ENCODE data around the gene LRRIQ4.

The LRRIQ4 gene

DNA sequence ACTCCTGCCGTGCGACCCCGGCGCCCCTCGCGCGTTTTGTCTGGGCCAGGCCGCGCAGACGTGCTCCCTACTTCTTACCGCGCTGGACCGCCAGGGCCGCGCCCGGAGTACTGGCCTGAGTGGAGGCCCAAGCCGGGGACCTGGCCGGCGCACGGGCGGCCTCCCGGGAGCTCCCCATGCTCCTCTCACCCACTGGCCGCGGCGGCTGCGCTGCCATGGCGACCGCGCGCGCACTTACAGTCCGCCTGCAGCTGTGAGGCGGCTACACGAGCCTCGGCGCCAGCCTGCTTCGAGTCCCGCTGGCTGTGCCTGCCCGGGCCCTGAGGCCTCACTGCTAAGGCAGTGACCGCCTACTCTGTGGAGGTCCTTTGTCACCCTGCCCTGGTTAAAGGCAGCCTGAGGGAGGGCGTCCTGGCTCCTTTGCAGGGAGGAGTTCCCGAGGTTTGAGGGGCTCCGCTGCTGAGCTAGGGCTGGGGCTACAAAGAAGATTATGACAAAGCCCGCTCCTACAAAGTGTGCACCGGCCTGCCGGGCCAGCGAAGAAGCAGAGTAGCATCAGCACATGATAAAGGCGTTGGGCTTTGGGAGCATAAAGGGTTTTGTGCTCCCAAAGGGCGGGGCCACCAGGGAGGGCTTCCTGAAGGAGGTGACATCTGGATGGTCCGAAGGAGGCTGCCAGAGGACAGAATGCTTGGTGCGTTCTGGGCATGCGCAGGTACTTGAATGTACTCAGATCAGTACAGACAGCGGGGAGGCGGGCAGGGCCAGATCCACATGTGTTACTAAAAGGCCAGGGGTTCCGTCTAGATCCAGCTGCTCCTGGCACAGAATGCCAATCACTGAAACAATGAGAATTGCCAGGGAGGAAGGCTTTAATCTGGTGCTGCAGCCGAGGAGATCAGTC is at the start of gene LRRIQ4, which contains the start of gene LRRC34:
LRRIQ4 (plus strand) TSS at position 539 of the 904 bp plus-strand sequence. CDS start 9,052 bp downstream, outside the sequence.
LRRC34 (minus strand) TSS at position 573 of the 904 bp plus-strand sequence; CDS start at position 217, 356 bp downstream.
- peak; percentile 86 for DNase-seq

DNA sequence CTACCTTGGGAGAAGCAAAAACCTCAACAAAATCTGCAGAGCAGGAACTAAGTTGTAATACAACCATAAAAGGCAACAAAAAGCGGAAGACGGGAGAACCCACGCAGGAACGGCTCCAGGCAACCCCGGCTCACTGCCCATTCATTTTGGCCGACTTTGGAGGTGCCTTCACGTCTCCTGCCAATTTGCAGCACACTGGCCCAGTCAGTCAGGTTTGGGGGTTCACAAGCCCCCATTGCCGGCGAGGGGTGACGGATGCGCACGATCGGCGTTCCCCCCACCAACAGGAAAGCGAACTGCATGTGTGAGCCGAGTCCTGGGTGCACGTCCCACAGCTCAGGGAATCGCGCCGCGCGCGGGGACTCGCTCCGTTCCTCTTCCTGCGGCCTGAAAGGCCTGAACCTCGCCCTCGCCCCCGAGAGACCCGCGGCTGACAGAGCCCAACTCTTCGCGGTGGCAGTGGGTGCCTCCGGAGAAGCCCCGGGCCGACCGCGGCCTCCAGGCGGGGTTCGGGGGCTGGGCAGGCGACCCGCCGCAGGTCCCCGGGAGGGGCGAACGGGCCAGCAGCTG is 48.3 kb upstream of the LRRIQ4 start:
- DNase-seq = no peak

DNA sequence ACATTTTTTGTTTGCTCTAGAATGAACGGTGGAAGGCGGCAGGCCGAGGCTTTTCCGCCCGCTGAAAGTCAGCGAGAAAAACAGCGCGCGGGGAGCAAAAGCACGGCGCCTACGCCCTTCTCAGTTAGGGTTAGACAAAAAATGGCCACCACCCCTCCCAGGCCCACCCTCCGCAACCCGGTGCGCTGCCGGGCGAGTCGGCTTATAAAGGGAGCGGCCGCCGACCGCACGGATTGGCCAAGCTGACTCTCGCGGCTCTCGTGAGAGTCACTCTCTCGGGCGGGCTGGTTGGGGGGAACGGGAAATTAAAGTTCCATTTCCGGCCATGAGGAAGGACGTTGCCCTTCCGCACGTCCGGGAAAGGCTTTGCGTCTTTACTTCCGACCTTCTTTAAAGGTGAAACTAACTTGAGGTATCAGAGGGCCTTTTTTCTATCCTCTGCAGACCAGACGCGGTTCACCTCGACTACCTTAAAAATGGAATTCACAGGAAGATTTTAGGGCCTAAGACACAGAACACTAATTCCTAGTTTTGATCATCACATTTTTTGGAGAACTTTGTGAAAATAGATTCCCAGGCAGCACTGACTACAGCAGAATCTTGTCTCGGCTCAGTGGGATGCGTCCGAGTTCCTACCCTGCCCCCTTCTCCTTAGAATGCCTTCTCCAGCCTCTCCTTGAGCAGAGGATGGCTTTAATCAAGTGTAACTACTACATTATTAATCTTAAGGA is 47.6 kb upstream of the LRRIQ4 start, which contains the start of gene TERC:
TERC (minus strand) TSS at position 179 of the 731 bp plus-strand sequence.
- DNase-seq = peak; percentile 93

DNA sequence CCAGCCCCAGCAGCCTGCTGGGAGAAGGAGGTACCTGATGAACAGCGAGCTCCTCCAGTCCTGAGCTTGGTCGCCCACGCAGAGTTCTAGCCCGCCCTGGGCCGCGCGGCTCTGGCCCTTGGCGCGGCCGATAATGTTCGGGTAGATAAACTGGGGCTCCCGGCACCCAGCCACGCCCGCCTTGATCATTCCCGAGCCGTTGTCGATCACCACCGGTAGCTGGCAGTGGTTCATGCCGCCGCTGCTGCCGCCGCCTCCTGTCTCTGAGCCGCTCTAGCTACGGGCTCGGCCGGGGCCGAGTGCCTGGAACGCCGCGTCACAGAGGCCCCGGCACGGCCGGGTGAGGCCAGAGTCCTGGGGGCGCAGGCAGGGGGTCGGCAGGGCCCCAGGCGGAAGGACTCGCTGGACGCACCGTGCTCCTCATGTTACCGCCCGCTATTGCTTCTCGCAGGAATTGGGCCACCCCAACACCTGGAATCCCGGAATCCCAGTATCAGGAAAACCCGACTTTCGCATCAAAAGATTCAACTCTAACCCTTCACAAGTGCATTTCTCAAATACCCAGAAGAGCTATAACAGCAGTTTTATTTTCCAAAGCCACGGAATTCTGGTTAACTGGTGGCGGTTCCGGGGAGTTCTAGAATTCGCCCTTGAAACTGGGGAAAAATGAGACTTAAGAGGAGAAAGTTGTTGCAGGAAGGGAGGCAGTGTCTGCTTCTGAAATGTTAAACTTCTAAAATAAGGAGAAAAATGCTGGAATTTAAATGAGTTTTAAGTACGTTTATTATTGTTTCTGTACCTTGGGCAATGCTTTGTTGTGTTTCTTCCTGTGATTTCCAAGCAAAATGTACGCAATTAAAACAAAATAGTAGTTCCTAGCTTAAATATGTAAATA is 43.1 kb upstream of the LRRIQ4 start, which contains the start of gene ACTRT3:
ACTRT3 (minus strand) TSS at position 275 of the 895 bp plus-strand sequence; CDS start at position 234, 41 bp downstream.
- DNase-seq = no peak

DNA sequence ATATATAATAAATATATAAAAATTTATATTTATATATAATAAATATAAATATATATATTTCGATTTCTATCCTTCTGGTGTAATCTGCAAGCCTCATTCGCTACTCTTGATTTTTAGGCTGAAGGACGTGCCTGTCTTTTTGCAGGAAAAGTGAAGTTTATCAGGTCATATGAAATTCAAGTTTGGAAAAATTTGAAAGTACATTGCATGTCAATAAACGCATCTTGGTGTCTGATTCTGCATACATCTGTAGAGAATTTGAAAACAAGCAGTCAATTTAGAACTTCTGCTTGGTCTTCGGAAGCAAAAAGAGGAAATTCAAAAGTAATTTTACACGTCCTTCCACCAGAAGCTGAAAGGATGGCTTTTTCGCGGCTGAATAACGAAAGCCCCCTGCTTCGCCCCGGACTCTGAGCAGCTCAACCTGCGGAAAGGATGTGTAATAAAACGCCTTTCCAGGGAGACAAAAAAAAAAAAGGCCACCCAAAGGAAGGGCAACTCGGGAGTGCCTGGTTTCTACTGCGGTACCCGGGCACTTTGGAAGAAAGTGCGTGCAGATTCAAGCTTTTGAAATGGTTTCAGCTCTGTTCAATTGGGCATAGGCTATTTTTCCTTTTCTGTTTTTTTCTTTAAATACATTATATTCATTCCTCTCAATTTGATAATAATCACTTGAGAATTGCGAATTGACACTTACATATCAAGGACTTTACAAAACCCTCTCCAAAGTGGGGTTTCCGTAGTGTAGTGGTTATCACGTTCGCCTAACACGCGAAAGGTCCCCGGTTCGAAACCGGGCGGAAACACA is 41.0 kb upstream of the LRRIQ4 start:
- peak; percentile 82 for DNase-seq

DNA sequence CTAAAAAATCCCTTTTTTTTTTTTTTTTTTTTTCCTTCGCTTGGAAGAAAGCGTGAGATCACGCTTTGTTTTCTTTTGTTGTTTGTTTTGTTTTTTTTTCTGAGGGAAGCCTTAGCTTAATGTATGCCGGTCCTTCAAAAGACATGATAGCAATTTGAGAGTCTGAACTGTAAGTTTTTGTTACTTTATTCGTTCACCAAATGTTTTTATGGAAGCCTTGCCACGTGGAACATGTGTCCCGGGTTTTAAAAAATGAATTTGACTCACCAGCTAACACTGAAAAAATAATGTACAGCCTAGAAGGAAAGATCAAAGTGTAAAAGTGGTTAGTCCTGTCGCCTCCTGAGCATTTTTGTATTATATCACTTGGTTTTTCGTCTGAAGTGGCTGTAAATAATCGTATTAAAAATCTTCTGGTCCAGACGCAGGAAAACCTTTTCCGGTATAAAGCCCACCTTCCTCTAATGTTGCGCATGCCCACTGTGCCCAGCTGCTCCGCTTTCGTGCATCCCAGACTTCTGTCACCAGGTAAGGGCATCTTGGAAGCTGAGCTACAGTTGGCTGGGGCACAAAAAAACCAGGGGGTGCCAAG is 40.3 kb upstream of the LRRIQ4 start:
- DNase-seq = peak; percentile 82

DNA sequence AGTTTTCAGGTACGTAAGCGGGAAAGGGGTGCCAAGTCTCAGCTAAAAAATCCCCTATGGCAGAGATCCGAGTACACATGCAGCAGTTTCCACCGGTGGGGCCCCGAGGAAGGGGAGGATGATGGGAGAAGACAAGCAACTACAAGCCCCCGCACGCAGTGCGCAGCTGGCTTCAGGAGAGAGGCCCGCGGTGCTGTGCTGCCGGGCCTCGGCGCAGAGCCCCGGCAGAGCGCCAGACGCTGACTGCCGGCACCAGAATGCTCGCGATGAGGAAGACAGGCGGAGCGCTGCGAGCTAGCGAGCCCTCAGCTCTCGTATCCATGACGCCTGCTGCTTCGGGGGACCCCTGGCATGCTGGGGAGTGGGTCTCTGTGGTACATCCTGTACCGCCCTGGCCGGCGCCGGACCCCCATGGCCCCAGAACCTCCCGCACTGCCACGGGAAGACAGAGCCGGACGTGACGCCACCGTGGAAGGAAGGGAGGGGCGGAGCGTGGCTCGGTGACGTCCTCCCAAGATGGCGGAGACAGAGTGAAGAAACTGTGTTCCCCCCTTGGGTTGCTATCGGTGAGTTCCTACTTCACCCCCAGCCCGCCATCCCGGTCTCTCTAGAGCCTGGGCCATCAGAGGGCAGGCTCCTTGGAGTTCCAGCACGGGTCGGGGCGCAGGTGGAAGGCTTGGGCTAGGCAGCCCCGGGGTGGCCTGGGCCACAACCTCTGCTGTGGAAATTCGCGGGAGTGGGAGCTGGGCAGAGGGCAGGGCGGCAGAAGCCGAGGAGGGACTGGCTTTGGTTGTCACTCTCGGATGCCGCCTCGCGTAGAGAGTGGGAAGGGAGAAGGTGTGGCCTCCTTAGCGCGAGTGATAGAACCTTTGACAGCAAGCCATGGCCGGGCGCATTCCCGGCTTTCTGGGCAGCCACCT is 39.5 kb upstream of the LRRIQ4 start, which contains the start of gene MYNN:
MYNN (plus strand) TSS at position 500 of the 920 bp plus-strand sequence. CDS start 900 bp downstream, outside the sequence.
- peak; percentile 85 for DNase-seq

DNA sequence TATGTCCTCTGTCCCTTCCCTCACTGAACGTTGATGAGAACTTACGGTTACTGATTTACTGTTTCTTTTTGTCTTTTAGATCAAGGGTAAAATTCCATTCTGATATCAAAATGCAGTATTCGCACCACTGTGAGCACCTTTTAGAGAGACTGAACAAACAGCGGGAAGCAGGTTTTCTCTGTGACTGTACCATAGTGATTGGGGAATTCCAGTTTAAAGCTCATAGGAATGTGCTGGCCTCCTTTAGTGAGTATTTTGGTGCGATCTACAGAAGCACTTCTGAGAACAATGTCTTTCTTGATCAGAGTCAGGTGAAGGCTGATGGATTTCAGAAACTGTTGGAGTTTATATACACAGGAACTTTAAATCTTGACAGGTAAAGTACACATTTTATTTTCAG is 38.5 kb upstream of the LRRIQ4 start:
- DNase-seq = no peak

DNA sequence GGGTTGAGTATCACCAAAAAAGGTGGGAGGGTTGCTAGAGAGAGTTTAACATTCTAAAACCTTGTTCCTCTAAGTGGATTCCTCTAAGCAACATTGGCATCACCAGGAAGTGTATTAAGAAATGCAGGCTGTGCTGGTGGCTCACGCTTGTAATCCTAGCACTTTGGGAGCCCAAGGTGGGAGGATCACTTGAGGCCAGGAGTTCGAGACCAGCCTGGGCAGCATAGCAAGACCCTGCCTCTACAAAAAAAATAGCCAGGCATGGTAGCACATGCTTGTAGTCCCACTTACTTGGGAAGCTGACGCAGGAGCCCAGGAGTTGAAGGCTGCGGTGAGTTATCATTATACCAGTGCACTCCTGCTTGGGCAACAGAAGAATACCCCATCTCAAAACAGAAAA is 34.8 kb upstream of the LRRIQ4 start:
- no peak for DNase-seq

DNA sequence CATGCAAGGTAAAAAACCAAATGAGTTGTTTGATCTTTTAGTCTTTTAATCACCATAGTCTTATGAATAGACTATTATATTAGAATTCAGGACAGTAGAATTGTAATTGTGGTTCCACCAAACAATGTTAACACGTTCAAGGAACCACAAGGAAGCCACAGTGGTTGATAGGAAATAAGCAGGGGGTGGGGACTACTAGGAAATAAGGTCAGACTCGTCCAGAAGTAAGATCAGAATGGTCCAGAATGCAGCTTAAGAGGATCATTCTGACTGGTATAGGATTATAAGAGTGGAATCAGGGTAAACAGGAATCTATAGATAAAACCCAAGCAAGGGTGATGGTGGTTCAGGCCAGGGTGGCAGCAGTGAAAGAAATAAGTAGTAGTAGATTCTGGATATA is 31.9 kb upstream of the LRRIQ4 start:
- DNase-seq = no peak

DNA sequence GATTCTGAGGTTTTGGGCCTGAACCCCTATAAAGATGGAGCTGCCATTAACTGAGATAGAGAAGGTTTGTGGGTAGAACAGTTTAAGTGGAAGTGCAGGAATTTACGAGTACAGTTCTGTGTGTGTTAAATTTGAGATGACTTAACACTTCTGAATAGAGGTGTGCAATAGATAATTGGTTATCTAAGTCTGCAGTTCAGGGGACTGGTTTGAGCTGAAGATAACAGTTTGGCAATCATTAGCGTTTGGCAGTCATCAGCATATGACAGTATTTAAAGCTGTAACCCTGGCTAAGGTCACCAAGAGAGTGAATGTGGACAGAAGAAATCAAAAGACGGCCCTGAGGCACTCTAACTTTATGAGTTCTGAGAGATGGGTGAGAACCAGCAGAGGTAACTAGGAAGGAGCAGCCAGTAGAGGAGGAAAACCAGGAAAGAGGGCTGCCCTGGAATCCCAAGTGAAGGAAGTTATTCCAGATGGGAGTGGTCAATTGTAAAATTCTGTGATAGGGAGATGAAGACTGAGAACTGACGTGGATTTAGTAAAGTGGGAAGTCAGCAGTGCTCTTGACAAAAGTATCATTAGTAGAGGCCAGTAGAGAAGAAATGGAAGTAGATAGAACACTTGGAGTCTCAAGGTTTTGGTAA is 31.3 kb upstream of the LRRIQ4 start:
- DNase-seq = no peak

DNA sequence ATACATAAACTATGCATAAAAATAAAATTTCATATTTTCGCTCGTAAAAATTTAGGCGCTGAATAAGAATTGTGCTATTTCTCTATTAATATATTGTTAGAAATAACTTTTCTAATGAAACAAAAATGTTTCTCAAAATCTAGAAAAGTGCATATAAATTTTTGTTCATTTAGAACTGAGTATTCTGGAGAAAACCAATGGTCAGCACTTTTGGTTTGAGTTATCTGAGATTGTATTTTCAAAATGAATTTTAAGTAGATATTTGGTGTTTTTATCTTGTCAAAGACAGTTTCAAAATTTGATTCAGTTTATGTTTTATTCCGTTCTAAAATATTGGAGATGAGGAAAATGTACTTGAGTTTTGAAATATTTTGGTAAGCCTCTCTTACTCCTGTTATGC is 25.6 kb upstream of the LRRIQ4 start:
- no peak for DNase-seq

DNA sequence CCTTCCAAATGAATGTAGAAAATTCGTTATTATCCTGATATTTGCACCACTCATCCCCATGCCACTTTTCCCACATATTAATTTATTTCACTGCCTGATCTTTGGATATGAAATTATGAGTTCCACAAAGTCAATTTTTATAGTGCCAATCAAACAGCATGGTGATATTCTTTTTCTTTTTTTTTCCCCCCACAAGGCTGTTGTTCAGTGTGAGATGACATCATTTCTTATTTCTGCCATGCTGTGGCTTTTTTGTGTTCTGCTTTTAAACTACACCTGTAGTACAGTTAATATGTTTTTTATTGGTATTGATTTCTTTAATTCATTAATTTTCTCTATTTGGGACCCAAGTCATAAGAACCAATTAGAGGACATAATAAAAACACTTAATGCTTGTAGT is 24.9 kb upstream of the LRRIQ4 start:
- DNase-seq = no peak

DNA sequence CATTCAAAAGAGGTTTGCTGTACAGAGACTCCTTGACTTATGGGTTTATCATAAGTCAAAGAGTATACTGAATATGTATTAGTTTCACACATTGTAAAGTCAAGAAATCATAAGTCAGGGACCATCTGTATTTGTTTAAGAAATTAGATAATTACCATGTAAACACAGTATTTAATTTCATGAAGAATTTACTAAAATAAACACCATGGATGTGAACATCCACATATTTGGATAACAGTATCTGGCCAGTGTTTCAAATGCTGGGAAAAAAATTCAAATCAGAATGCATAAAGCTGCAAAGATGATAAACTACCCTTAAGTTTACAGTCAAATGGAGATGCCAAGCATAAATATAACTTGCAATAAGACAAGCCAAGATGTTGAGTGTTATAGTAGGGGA is 22.5 kb upstream of the LRRIQ4 start:
- DNase-seq = no peak

DNA sequence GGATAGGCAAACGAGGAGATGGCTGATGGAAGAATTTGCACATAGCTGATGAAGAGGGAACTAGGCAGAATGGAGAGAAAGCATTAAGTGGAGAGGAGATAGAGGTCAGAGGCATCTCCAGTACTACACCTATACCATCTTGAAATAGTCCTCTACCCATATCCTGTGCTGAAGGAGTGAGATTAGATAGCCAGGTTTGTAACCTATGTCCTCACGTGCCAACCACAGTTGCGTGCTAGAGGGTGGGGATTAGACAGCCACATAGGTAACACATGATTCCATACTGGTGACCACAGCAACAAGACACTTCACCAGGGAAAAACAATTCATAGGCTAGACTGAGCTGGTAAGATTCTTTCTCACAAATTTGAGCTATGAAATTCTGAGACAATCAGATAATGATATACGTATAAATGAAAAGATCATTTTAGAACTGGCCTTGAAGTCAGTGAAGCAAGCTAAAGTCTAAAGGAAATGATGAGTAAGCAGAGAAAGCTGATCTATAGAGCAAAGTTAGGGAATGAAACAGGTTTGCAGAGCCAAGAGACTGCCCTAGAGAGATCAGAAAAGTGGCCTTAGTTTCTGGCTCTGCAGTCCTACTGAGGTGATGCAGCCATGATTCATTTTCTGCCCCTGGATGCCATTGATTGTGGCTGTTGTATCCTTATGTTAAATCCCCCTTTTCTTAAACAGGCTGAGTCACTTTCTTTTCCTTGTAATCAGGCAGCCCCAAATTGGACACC is 21.8 kb upstream of the LRRIQ4 start:
- DNase-seq = no peak

DNA sequence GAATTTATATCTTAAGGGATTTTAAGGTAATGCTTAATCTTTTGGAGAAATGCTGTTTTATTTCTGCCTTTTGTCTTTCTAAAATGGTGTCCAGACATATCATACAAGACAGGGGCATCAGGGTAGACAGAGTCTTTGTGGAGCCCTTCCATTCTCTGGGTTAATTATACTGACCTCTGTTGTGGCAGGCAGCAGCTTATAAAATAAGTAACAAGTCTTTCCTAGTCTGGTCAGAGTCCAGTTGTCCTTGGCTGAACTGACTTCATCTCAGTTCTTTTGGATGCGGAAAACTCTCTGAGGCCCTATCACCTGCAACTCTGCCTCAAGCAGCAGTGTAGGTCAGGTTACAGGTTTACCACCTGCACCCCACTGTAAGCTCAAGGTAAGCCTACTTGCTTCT is 20.3 kb upstream of the LRRIQ4 start:
- DNase-seq = no peak

DNA sequence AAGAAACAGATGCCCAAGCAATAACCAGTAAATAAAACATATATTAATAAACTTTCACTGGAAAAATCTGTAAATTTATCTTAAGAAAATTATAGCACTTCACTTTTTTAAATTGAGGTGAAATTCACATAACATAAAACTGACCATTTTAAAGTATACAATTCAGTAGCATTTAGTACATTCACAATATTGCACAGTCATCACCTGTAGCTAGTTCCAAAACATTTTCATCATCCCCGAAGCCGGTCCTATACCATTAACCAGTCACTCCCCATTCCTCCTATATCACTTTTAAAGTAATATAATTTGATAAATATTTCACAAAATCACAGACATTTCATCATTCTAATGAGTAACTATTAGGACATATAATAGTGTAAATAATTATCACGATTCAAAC is 8.0 kb upstream of the LRRIQ4 start:
- no peak for DNase-seq

DNA sequence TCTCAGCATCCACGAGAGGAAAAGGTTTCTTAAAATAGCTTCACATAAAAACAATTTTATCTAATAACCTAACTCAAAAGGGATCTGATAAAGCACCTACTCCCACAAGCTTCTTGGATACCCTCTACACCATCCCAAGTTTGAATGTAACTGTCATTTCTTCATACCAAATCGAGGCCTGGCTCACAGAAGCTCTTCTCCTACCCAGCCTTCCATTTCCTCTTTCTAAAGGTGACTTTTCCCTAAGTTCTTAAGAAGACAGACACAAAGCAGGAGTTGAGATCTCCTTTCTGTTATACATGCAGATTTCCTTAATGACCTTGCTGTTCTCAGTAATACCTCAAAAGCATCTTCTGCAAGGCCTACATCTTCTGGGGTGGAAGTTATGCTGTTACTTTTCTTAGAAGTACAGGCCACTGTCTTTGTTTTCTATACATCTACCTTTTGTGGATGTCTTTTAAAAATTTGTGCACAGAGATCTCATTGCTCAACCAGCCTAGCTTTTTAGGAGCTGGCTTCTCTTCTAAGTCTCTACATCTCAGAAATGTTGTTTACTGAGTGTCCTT is 3.4 kb upstream of the LRRIQ4 start:
- DNase-seq = no peak

All from DMS79 (cell line).